B cell (primary cell): ENCODE measurements around the gene PCDHA7. TPM values are rescaled to one million over a fixed set of nuclear protein-coding genes. Genes with fewer than 3 reads are reported as not detected.

ENCODE experiments used
- ATAC-seq: fragments of 200-7000 bp; cut with Tn5 transposase; one replicate; pipeline ENCODE4 v1.10.0; 2021; ENCODE audit warnings: low read depth, mild to moderate bottlenecking, moderate number of reproducible peaks, moderate library complexity
- CTCF ChIA-PET: fragments of 350-600 bp; sonication (Branson Sonifier 250); formaldehyde crosslinking; loops from one replicate; lab custom pipeline; 2021; ENCODE audit warnings: antibody characterized with exemption, inconsistent platforms; lab: Charles Lee
- POLR2A ChIA-PET: fragments of 350-600 bp; sonication (Branson Sonifier 250); formaldehyde crosslinking; loops from one replicate; lab custom pipeline; 2021; ENCODE audit warnings: antibody characterized with exemption; lab: Charles Lee
- DNase-seq: peaks from one replicate; pipeline ENCODE4 v3.0.0; 2013
- H2AFZ ChIP-seq: 2 replicates; pipeline ENCODE4 v1.6.1; 2012; ENCODE audit warnings: mild to moderate bottlenecking, low read depth, low read length; ENCODE audit not compliant: insufficient read depth, poor library complexity, severe bottlenecking
- H3K27ac ChIP-seq, 2 donors: 1 replicate in 1 of 2; 2 replicates in 1 of 2; pipeline ENCODE4 v1.5.1; 2012 to 2013; ENCODE audit warnings: low read length in 2 of 2, mild to moderate bottlenecking in 2 of 2, moderate library complexity in 1 of 2
- H3K27me3 ChIP-seq, 4 experiments: fragments of 200-600 bp in 1 of 4; sonication (generic) in 1 of 4; replicated peaks in 1 of 4; 1 replicate in 2 of 4; 2 replicates in 2 of 4; pipeline versions ENCODE4 v1.6.1 to v1.7.0; 2013 to 2016; ENCODE audit warnings: low read length in 3 of 4, mild to moderate bottlenecking in 2 of 4, mixed read lengths in 1 of 4, moderate library complexity in 1 of 4; ENCODE audit not compliant: insufficient read depth in 4 of 4, control insufficient read depth in 3 of 4; ENCODE audit errors: control extremely low read depth in 1 of 4
- H3K36me3 ChIP-seq, 2 experiments: replicated peaks in 1 of 2; 1 replicate in 1 of 2; 2 replicates in 1 of 2; pipeline versions ENCODE4 v1.6.1 to v1.7.1; 2013; ENCODE audit warnings: low read length in 1 of 2; ENCODE audit not compliant: insufficient read depth in 2 of 2, control insufficient read depth in 1 of 2; ENCODE audit errors: control extremely low read depth in 1 of 2, extremely low read depth in 1 of 2
- H3K4me1 ChIP-seq, 2 donors: fragments of 200-600 bp in 1 of 2; sonication (generic) in 1 of 2; 1 replicate in 1 of 2; 2 replicates in 1 of 2; pipeline versions ENCODE4 v1.5.1 to v1.6.1; 2013 to 2017; ENCODE audit warnings: low read length in 2 of 2; ENCODE audit not compliant: control insufficient read depth in 2 of 2, insufficient read depth in 2 of 2
- H3K4me2 ChIP-seq: replicated peaks from 2 replicates; pipeline ENCODE3; 2012; ENCODE audit warnings: mild to moderate bottlenecking, low read depth, low read length; ENCODE audit not compliant: poor library complexity, severe bottlenecking
- H3K4me3 ChIP-seq, 5 experiments: fragments of 200-600 bp in 1 of 5; sonication (generic) in 1 of 5; 1 replicate in 3 of 5; 2 replicates in 2 of 5; pipeline versions ENCODE4 v1.5.1 to v1.7.0; 2011 to 2016; ENCODE audit warnings: low read length in 4 of 5, mild to moderate bottlenecking in 4 of 5, low read depth in 2 of 5, control low read depth in 1 of 5, moderate library complexity in 1 of 5; ENCODE audit not compliant: insufficient read depth in 1 of 5; ENCODE audit errors: control extremely low read depth in 1 of 5, extremely low read depth in 1 of 5
- H3K79me2 ChIP-seq: fragments of 200-600 bp; sonication (generic); one replicate; pipeline ENCODE4 v1.6.0; 2016; ENCODE audit warnings: low read length; ENCODE audit not compliant: control insufficient read depth, insufficient read depth
- H3K9ac ChIP-seq: fragments of 200-600 bp; sonication (generic); 2 replicates; pipeline ENCODE4 v1.6.1; 2017; ENCODE audit warnings: mild to moderate bottlenecking, low read length, moderate library complexity
- H3K9me3 ChIP-seq, 3 donors: one replicate each; pipeline versions ENCODE4 v1.6.1 to v1.7.1; 2013; ENCODE audit warnings: low read length in 2 of 3; ENCODE audit not compliant: control insufficient read depth in 2 of 3, insufficient read depth in 1 of 3; ENCODE audit errors: control extremely low read depth in 1 of 3
- H4K20me1 ChIP-seq: 2 replicates; pipeline ENCODE4 v1.6.0; 2012; ENCODE audit warnings: mild to moderate bottlenecking, low read length; ENCODE audit not compliant: insufficient read depth, control insufficient read depth, poor library complexity, severe bottlenecking
- H3K27ac Mint-ChIP-seq: one replicate; pipeline ENCODE4 v1.8.0; 2021; ENCODE audit warnings: mixed read lengths
- H3K27me3 Mint-ChIP-seq: one replicate; pipeline ENCODE4 v1.8.0; 2021; ENCODE audit warnings: mixed read lengths
- H3K4me1 Mint-ChIP-seq: one replicate; pipeline ENCODE4 v1.8.0; 2021; ENCODE audit warnings: mixed read lengths
- H3K4me3 Mint-ChIP-seq: one replicate; pipeline ENCODE4 v1.8.0; 2021; ENCODE audit warnings: mixed read lengths
- H3K9me3 Mint-ChIP-seq: one replicate; pipeline ENCODE4 v1.8.0; 2022; ENCODE audit warnings: mixed read lengths; ENCODE audit not compliant: insufficient read depth
- EZH2 ChIP-seq: IDR thresholded peaks from 2 replicates; pipeline ENCODE4 v1.6.1; 2012; ENCODE audit warnings: borderline replicate concordance, low read depth, mild to moderate bottlenecking, moderate library complexity, low read length; ENCODE audit not compliant: insufficient read depth, poor library complexity, severe bottlenecking
- WGBS: methylation state at CpG from one replicate; pipeline ENCODE4 v1.1.5; 2013; ENCODE audit warnings: missing lambda C conversion rate; ENCODE audit not compliant: insufficient coverage; 5-methylcytosine and 5-hydroxymethylcytosine counted together
- intact Hi-C: fragments of 100-400 bp; cut with micrococcal nuclease; formaldehyde crosslinking; loops from one replicate; pipeline ENCODE4 v1.10.0; 2022
- polyA plus RNA-seq: library from polyadenylated mRNA; depleted of rRNA; stranded (reverse); fragments of >200 nt; gene quantifications from 2 replicates; pipeline ENCODE4 v1.2.3, GENCODE V29; 2012
- total RNA-seq, 2 donors: library from RNA; stranded (reverse); fragments of 120-200 nt in 1 of 2; gene quantifications; 1 replicate in 1 of 2; 2 replicates in 1 of 2; pipeline versions ENCODE4 v1.2.3 to v1.2.4, GENCODE V29; 2013 to 2022
- TF ChIP-seq, protein P1 (sequence below): fragments of 200-600 bp; IDR thresholded peaks from one replicate; pipeline ENCODE4 v1.8.0; 2022; ENCODE audit warnings: antibody characterized with exemption, mild to moderate bottlenecking

Gene PCDHA7
- total and polyA plus RNA-seq, 2 donors (not counting 1 experiment from before 2014, with no cell fraction given): 0.03 TPM; not detected in 1

DNA sequence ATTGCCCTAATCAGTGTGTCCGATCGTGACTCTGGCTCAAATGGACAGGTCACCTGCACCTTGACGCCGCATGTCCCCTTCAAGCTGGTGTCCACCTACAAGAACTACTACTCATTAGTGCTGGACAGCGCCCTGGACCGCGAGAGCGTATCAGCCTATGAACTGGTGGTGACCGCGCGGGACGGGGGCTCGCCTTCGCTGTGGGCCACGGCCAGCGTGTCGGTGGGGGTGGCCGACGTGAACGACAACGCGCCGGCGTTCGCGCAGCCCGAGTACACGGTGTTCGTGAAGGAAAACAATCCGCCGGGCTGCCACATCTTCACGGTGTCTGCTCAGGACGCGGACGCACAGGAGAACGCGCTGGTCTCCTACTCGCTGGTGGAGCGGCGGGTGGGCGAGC lies 49.3 kb downstream of the PCDHA7 start:
- intact Hi-C loops: no loop called here
- DNase-seq (no peak), ATAC-seq (no peak)
- Histone ChIP-seq H3K4me3 (no peak overlapping the region), H3K9me3 (peaks cover 3 to 27% (median 9%) of the 10 kb centered on the region in 3 donors), H3K4me1 (no peaks in the 10 kb centered on the region), H3K4me2 (no peak overlapping the region), H4K20me1 (no peaks in the 10 kb centered on the region), H3K27me3 (peaks cover 0 to 13% (median 5%) of the 10 kb centered on the region in 4 experiments), H3K9ac (no peak overlapping the region), H3K27ac (no peak overlapping the region), H3K79me2 (no peaks in the 10 kb centered on the region), H3K36me3 (no peaks in the 10 kb centered on the region), H2AFZ (no peak overlapping the region)
- Mint-ChIP-seq H3K4me3 (no peak overlapping the region), H3K27ac (no peak overlapping the region), H3K9me3 (peaks cover 8% of the 10 kb centered on the region), H3K4me1 (no peaks in the 10 kb centered on the region), H3K27me3 (peaks cover 20% of the 10 kb centered on the region)
- 59% methylated on average over 39 of the region's 41 CpGs for WGBS
- ChIA-PET CTCF (no interaction called here), POLR2A (no interaction called here)
- TF ChIP-seq, protein P1, sequence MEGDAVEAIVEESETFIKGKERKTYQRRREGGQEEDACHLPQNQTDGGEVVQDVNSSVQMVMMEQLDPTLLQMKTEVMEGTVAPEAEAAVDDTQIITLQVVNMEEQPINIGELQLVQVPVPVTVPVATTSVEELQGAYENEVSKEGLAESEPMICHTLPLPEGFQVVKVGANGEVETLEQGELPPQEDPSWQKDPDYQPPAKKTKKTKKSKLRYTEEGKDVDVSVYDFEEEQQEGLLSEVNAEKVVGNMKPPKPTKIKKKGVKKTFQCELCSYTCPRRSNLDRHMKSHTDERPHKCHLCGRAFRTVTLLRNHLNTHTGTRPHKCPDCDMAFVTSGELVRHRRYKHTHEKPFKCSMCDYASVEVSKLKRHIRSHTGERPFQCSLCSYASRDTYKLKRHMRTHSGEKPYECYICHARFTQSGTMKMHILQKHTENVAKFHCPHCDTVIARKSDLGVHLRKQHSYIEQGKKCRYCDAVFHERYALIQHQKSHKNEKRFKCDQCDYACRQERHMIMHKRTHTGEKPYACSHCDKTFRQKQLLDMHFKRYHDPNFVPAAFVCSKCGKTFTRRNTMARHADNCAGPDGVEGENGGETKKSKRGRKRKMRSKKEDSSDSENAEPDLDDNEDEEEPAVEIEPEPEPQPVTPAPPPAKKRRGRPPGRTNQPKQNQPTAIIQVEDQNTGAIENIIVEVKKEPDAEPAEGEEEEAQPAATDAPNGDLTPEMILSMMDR: no peak
- no peak for TF ChIP-seq EZH2

- Histone ChIP-seq H3K4me1 (no peaks in the 10 kb centered on the region), H3K9me3 (peaks cover 3 to 27% (median 9%) of the 10 kb centered on the region in 3 donors), H2AFZ (no peak overlapping the region), H3K4me2 (no peak overlapping the region), H3K79me2 (no peaks in the 10 kb centered on the region), H3K4me3 (no peak overlapping the region), H3K9ac (no peak overlapping the region), H3K27me3 (peaks cover 0 to 13% (median 3%) of the 10 kb centered on the region in 4 experiments), H3K36me3 (no peaks in the 10 kb centered on the region), H3K27ac (no peak overlapping the region), H4K20me1 (no peaks in the 10 kb centered on the region)
- ATAC-seq (no peak), DNase-seq (no peak)
- Mint-ChIP-seq H3K27me3 (peaks cover 20% of the 10 kb centered on the region), H3K4me3 (no peak overlapping the region), H3K9me3 (peaks cover 8% of the 10 kb centered on the region), H3K27ac (no peak overlapping the region), H3K4me1 (no peaks in the 10 kb centered on the region)
- WGBS: 59% methylated on average over 79 of the region's 79 CpGs
- CTCF ChIA-PET: no interaction called here
- intact Hi-C loops: no loop called here
- POLR2A ChIA-PET: no interaction called here
- TF ChIP-seq EZH2: no peak
- TF ChIP-seq, protein P1: no peak
Measured at GRCh38 chr5:140883927-140884697, 50.0 kb downstream of the PCDHA7 start.
